ENCODE results near the gene GNG8.

DNA sequence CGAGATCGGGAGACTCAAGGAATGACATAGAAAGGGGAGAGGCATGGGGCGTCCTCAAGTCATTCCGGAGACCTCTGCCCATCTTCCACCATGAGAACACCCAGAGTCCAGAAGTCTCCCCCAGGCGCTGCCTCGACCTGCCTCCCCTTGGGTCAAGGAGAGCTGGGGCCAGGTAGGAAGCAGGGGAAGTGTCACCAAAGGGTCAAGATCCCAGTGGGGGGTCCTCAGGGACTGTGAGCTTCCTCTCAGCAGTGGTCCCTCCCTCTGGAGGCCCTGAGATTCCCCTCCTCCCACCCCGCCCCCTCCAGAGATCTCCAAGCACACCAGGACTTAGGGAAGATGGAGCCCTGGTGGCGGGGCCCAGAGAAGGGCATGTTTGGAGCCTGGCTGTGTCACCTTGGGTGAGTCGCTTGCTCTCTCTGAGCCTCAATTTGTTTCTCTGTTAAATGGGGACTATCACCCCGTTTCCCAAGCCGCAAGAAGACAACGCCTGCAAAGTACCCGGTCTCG lies 24.1 kb upstream of the GNG8 start:
- TF ChIP-seq, protein P1, sequence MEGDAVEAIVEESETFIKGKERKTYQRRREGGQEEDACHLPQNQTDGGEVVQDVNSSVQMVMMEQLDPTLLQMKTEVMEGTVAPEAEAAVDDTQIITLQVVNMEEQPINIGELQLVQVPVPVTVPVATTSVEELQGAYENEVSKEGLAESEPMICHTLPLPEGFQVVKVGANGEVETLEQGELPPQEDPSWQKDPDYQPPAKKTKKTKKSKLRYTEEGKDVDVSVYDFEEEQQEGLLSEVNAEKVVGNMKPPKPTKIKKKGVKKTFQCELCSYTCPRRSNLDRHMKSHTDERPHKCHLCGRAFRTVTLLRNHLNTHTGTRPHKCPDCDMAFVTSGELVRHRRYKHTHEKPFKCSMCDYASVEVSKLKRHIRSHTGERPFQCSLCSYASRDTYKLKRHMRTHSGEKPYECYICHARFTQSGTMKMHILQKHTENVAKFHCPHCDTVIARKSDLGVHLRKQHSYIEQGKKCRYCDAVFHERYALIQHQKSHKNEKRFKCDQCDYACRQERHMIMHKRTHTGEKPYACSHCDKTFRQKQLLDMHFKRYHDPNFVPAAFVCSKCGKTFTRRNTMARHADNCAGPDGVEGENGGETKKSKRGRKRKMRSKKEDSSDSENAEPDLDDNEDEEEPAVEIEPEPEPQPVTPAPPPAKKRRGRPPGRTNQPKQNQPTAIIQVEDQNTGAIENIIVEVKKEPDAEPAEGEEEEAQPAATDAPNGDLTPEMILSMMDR (IDR thresholded peaks at IDR 0.05), result no peak
- no peak for TF ChIP-seq ZFX (IDR thresholded peaks at IDR 0.05; ENCODE audit: borderline replicate concordance)

All from 22Rv1 (cell line).